ENCODE measurements around the gene C9orf40. TPM values are rescaled to one million over a fixed set of nuclear protein-coding genes. Genes with fewer than 3 reads are reported as not detected.

C9orf40 gene
- polyA plus RNA-seq, 1 of the 3 experiments (the other 2 are of a cell fraction) = 2.0 TPM

DNA sequence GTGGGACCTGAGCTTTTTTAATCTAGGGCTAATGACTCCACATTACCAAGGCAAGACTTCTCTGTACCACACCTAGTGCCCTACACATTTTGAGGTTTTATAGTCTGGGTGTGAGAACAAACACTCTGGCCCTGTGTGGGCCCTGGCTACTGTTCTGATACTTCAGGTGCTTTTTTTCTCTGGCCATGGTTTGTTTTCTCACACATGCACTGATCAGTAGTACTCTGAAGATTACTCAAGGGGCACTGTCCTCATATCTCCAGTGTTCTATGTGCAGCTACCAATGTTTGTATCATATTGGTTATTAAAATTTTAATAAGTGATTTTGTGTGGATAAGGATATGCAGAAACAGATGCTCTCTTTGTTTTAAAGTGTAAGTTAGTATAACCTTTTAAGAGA is 5.9 kb upstream of the C9orf40 start:
- Histone ChIP-seq H3K9ac (no peak overlapping the region), H3K79me2 (ENCODE audit: insufficient read depth) (no peaks in the 10 kb centered on the region), H3K9me3 (peaks cover 5% of the 10 kb centered on the region; the same call in 1 of the 2 replicates), H3K4me2 (no peak overlapping the region), H3K9me2 (no peaks in the 10 kb centered on the region), H3K36me3 (replicated peaks in 1 of 2; ENCODE audit: control insufficient read depth in 1 of 2, insufficient read depth in 2 of 2, low read length in 1 of 2) (peaks cover 0 to 5% of the 10 kb centered on the region in 2 experiments), H3K27me3 (ENCODE audit: insufficient read depth) (no peaks in the 10 kb centered on the region), H3K4me3 (ENCODE audit: low read depth in 2 of 2, low read length in 1 of 2) (no peak overlapping the region), H3K27ac (ENCODE audit: low read depth in 2 of 2, low read length in 1 of 2) (no peak overlapping the region), H4K20me1 (ENCODE audit: insufficient read depth) (no peaks in the 10 kb centered on the region), H3K4me1 (ENCODE audit: control insufficient read depth in 1 of 2, insufficient read depth in 2 of 2, low read depth in 1 of 2, low read length in 1 of 2) (no peaks in the 10 kb centered on the region), H2AFZ (ENCODE audit: low read depth) (no peak overlapping the region), H3F3A (replicated peaks; ENCODE audit: insufficient read depth) (peaks cover 6% of the 10 kb centered on the region)
- DNase-seq = no peak
- CTCF ChIA-PET = interaction anchor here (0.8 kb wide), 1 partner anchor 185 kb away, joined by 3 read pairs; no protein-coding TSS in a partner anchor
- POLR2A ChIA-PET = no interaction called here
- TF ChIP-seq RFX5 (IDR thresholded peaks at IDR 0.05; ENCODE audit: low read length) = no peak
- no peak for TF ChIP-seq MEF2A (IDR thresholded peaks at IDR 0.05; ENCODE audit: borderline replicate concordance, low read depth)
- TF ChIP-seq, protein P1, sequence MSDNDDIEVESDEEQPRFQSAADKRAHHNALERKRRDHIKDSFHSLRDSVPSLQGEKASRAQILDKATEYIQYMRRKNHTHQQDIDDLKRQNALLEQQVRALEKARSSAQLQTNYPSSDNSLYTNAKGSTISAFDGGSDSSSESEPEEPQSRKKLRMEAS (IDR thresholded peaks at IDR 0.05; ENCODE audit: low read depth) = no peak
- TF ChIP-seq GATA2 (CRISPR knock-in tag; IDR thresholded peaks at IDR 0.05) = no peak
- TF ChIP-seq RAD21 (IDR thresholded peaks at IDR 0.05; ENCODE audit: low read length) = no peak
- TF ChIP-seq FOSL2 (IDR thresholded peaks at IDR 0.05; ENCODE audit: borderline replicate concordance, low read depth) = no peak
- TF ChIP-seq MXI1 (IDR thresholded peaks at IDR 0.05; ENCODE audit: low read depth, low read length) = no peak
- TF ChIP-seq RCOR1 (IDR thresholded peaks at IDR 0.05; ENCODE audit: low read length) = no peak
- no peak for TF ChIP-seq JUND (IDR thresholded peaks at IDR 0.05)
- no peak for TF ChIP-seq TAF1 (IDR thresholded peaks at IDR 0.05; ENCODE audit: borderline replicate concordance, low read depth, low read length)
- TF ChIP-seq, protein P2, sequence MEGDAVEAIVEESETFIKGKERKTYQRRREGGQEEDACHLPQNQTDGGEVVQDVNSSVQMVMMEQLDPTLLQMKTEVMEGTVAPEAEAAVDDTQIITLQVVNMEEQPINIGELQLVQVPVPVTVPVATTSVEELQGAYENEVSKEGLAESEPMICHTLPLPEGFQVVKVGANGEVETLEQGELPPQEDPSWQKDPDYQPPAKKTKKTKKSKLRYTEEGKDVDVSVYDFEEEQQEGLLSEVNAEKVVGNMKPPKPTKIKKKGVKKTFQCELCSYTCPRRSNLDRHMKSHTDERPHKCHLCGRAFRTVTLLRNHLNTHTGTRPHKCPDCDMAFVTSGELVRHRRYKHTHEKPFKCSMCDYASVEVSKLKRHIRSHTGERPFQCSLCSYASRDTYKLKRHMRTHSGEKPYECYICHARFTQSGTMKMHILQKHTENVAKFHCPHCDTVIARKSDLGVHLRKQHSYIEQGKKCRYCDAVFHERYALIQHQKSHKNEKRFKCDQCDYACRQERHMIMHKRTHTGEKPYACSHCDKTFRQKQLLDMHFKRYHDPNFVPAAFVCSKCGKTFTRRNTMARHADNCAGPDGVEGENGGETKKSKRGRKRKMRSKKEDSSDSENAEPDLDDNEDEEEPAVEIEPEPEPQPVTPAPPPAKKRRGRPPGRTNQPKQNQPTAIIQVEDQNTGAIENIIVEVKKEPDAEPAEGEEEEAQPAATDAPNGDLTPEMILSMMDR (IDR thresholded peaks at IDR 0.05) = no peak
- TF ChIP-seq FOXM1 (IDR thresholded peaks at IDR 0.05; ENCODE audit: low read depth) = no peak
- TF ChIP-seq, protein P3, sequence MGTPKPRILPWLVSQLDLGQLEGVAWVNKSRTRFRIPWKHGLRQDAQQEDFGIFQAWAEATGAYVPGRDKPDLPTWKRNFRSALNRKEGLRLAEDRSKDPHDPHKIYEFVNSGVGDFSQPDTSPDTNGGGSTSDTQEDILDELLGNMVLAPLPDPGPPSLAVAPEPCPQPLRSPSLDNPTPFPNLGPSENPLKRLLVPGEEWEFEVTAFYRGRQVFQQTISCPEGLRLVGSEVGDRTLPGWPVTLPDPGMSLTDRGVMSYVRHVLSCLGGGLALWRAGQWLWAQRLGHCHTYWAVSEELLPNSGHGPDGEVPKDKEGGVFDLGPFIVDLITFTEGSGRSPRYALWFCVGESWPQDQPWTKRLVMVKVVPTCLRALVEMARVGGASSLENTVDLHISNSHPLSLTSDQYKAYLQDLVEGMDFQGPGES (IDR thresholded peaks at IDR 0.05; ENCODE audit: low read depth, low read length) = no peak
- TF ChIP-seq NRF1 (IDR thresholded peaks at IDR 0.05; ENCODE audit: low read depth, low read length) = no peak
- no peak for TF ChIP-seq FOXJ3 (CRISPR knock-in tag; IDR thresholded peaks at IDR 0.05)
- TF ChIP-seq, protein P4, sequence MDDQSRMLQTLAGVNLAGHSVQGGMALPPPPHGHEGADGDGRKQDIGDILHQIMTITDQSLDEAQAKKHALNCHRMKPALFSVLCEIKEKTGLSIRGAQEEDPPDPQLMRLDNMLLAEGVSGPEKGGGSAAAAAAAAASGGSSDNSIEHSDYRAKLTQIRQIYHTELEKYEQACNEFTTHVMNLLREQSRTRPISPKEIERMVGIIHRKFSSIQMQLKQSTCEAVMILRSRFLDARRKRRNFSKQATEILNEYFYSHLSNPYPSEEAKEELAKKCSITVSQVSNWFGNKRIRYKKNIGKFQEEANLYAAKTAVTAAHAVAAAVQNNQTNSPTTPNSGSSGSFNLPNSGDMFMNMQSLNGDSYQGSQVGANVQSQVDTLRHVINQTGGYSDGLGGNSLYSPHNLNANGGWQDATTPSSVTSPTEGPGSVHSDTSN (IDR thresholded peaks at IDR 0.05) = no peak
- no peak for TF ChIP-seq RXRA (IDR thresholded peaks at IDR 0.05; ENCODE audit: borderline replicate concordance, low read depth)
- no peak for TF ChIP-seq TCF12 (IDR thresholded peaks at IDR 0.05)
- no peak for TF ChIP-seq NFIC (IDR thresholded peaks at IDR 0.05; ENCODE audit: borderline replicate concordance)
- TF ChIP-seq, protein P5, sequence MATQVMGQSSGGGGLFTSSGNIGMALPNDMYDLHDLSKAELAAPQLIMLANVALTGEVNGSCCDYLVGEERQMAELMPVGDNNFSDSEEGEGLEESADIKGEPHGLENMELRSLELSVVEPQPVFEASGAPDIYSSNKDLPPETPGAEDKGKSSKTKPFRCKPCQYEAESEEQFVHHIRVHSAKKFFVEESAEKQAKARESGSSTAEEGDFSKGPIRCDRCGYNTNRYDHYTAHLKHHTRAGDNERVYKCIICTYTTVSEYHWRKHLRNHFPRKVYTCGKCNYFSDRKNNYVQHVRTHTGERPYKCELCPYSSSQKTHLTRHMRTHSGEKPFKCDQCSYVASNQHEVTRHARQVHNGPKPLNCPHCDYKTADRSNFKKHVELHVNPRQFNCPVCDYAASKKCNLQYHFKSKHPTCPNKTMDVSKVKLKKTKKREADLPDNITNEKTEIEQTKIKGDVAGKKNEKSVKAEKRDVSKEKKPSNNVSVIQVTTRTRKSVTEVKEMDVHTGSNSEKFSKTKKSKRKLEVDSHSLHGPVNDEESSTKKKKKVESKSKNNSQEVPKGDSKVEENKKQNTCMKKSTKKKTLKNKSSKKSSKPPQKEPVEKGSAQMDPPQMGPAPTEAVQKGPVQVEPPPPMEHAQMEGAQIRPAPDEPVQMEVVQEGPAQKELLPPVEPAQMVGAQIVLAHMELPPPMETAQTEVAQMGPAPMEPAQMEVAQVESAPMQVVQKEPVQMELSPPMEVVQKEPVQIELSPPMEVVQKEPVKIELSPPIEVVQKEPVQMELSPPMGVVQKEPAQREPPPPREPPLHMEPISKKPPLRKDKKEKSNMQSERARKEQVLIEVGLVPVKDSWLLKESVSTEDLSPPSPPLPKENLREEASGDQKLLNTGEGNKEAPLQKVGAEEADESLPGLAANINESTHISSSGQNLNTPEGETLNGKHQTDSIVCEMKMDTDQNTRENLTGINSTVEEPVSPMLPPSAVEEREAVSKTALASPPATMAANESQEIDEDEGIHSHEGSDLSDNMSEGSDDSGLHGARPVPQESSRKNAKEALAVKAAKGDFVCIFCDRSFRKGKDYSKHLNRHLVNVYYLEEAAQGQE (IDR thresholded peaks at IDR 0.05; ENCODE audit: low read depth, low read length) = no peak

Data from SK-N-SH (cell line).